Fibroblast of lung (primary cell): ENCODE measurements around the gene ERBB4. TPM values are rescaled to one million over a fixed set of nuclear protein-coding genes. Genes with fewer than 3 reads are reported as not detected.
A peak's percentile ranks its signal among the peaks of the same experiment; 100 is the strongest.

Source experiments
- DNase-seq, 2 donors: peaks; one replicate each; pipeline versions ENCODE4 v3.0.0 to v3.0.0-alpha.2; 2010; ENCODE audit warnings: low read depth in 2 of 2
- H2AFZ ChIP-seq: 2 replicates; pipeline ENCODE4 v1.5.1; 2012; ENCODE audit warnings: low read length, control low read depth, inconsistent platforms
- H3K27ac ChIP-seq: 2 replicates; pipeline ENCODE4 v1.5.1; 2011; ENCODE audit warnings: low read length, control low read depth; ENCODE audit not compliant: insufficient read depth
- H3K27me3 ChIP-seq: 2 replicates; pipeline ENCODE4 v1.5.1; 2011; ENCODE audit warnings: mild to moderate bottlenecking, low read length; ENCODE audit not compliant: control insufficient read depth, insufficient read depth
- H3K36me3 ChIP-seq: 2 replicates; pipeline ENCODE4 v1.5.1; 2011; ENCODE audit warnings: low read length; ENCODE audit not compliant: control insufficient read depth, insufficient read depth
- H3K4me1 ChIP-seq: 2 replicates; pipeline ENCODE4 v1.5.1; 2011; ENCODE audit warnings: low read length; ENCODE audit not compliant: control insufficient read depth, insufficient read depth; ENCODE audit errors: extremely low read depth
- H3K4me2 ChIP-seq: 2 replicates; pipeline ENCODE4 v1.5.1; 2011; ENCODE audit warnings: low read length, control low read depth; ENCODE audit not compliant: insufficient read depth; ENCODE audit errors: extremely low read depth
- H3K4me3 ChIP-seq, 4 experiments: fragments of 200-600 bp in 1 of 4; sonication (generic) in 1 of 4; replicated peaks in 1 of 4; 2 replicates each; pipeline ENCODE4 v1.5.1; 2011 to 2016; ENCODE audit warnings: low read length in 4 of 4, low read depth in 3 of 4, mild to moderate bottlenecking in 3 of 4, control low read depth in 2 of 4, inconsistent platforms in 1 of 4, mixed read lengths in 1 of 4; ENCODE audit not compliant: insufficient read depth in 1 of 4; ENCODE audit errors: control extremely low read depth in 1 of 4
- H3K79me2 ChIP-seq: 2 replicates; pipeline ENCODE4 v1.5.1; 2012; ENCODE audit warnings: mild to moderate bottlenecking, low read length, inconsistent platforms; ENCODE audit not compliant: control insufficient read depth, insufficient read depth
- H3K9ac ChIP-seq: 2 replicates; pipeline ENCODE4 v1.5.1; 2011; ENCODE audit warnings: mild to moderate bottlenecking, low read length, control low read depth; ENCODE audit not compliant: insufficient read depth
- H3K9me3 ChIP-seq: 2 replicates; pipeline ENCODE4 v1.5.1; 2012; ENCODE audit warnings: low read depth, low read length; ENCODE audit not compliant: control insufficient read depth, insufficient read depth
- H4K20me1 ChIP-seq: 2 replicates; pipeline ENCODE4 v1.5.1; 2011; ENCODE audit warnings: low read length; ENCODE audit not compliant: control insufficient read depth, insufficient read depth; ENCODE audit errors: extremely low read depth
- CTCF ChIP-seq, 2 donors: IDR thresholded peaks in 1 of 2; conservative IDR thresholded peaks in 1 of 2; 1 replicate in 1 of 2; 2 replicates in 1 of 2; pipeline ENCODE4 v1.5.1; 2011 to 2012; ENCODE audit warnings: low read length in 2 of 2, control low read depth in 1 of 2, inconsistent platforms in 1 of 2, low read depth in 1 of 2, mild to moderate bottlenecking in 1 of 2
- EZH2 ChIP-seq: IDR thresholded peaks from 2 replicates; pipeline ENCODE4 v1.5.1; 2012; ENCODE audit warnings: low read length, control low read depth, mild to moderate bottlenecking; ENCODE audit errors: missing control alignments
- polyA plus RNA-seq, 2 donors: library from polyadenylated mRNA; depleted of rRNA in 1 of 2; stranded (reverse) in 1 of 2; unstranded in 1 of 2; fragments of >200 nt; gene quantifications; 2 replicates each; pipeline ENCODE4 v1.2.1, GENCODE V29; 2011 to 2012; ENCODE audit warnings: missing spikeins in 1 of 2
- total RNA-seq: library from RNA; depleted of rRNA; stranded (reverse); fragments of >200 nt; gene quantifications from 2 replicates; pipeline ENCODE4 v1.2.1, GENCODE V29; 2014

ERBB4 gene
- total and polyA plus RNA-seq, 2 donors (not counting 1 experiment from before 2014, with no cell fraction given) = 0.08 to 0.17 TPM

- no peaks in the 10 kb centered on the region for H3K36me3 ChIP-seq
- TF ChIP-seq EZH2 (no peak), CTCF (conservative IDR thresholded peaks at IDR 0.05 in 1 of 2, IDR thresholded peaks at IDR 0.05 in 1 of 2; ENCODE audit: low read depth in 1 of 2, low read length in 2 of 2) (no peak)
- H4K20me1 ChIP-seq = no peaks in the 10 kb centered on the region
- no peaks in the 10 kb centered on the region for H3K4me1 ChIP-seq
- no peak overlapping the region for H3K27ac ChIP-seq
- no peak for DNase-seq
- no peak overlapping the region for H3K9ac ChIP-seq
- H3K4me3 ChIP-seq = no peak overlapping the region
- H3K79me2 ChIP-seq = no peaks in the 10 kb centered on the region
- no peak overlapping the region for H3K4me2 ChIP-seq
- no peak overlapping the region for H2AFZ ChIP-seq
- no peaks in the 10 kb centered on the region for H3K9me3 ChIP-seq
- H3K27me3 ChIP-seq = no peaks in the 10 kb centered on the region
Measured at GRCh38 chr2:212186166-212186565, 352.4 kb downstream of the ERBB4 start.

- Histone ChIP-seq H3K4me1 (no peaks in the 10 kb centered on the region), H3K9ac (no peak overlapping the region), H3K36me3 (no peaks in the 10 kb centered on the region), H2AFZ (no peak overlapping the region), H3K27ac (no peak overlapping the region), H3K9me3 (no peaks in the 10 kb centered on the region), H3K79me2 (no peaks in the 10 kb centered on the region), H3K27me3 (no peaks in the 10 kb centered on the region), H3K4me2 (no peak overlapping the region), H3K4me3 (no peak overlapping the region), H4K20me1 (no peaks in the 10 kb centered on the region)
- TF ChIP-seq CTCF (conservative IDR thresholded peaks at IDR 0.05 in 1 of 2, IDR thresholded peaks at IDR 0.05 in 1 of 2; ENCODE audit: low read depth in 1 of 2, low read length in 2 of 2) (no peak), EZH2 (no peak)
- DNase-seq = peak in 1 of 2 donors; percentile 67
Measured at GRCh38 chr2:212181646-212182045, 357.0 kb downstream of the ERBB4 start.

GRCh38 chr2:212180408-212181083 lies 358.1 kb downstream of the ERBB4 start:
- H4K20me1 ChIP-seq = no peaks in the 10 kb centered on the region
- no peak overlapping the region for H2AFZ ChIP-seq
- H3K4me2 ChIP-seq = no peak overlapping the region
- no peak overlapping the region for H3K4me3 ChIP-seq
- no peaks in the 10 kb centered on the region for H3K4me1 ChIP-seq
- no peaks in the 10 kb centered on the region for H3K27me3 ChIP-seq
- no peaks in the 10 kb centered on the region for H3K36me3 ChIP-seq
- TF ChIP-seq CTCF (conservative IDR thresholded peaks at IDR 0.05 in 1 of 2, IDR thresholded peaks at IDR 0.05 in 1 of 2; ENCODE audit: low read depth in 1 of 2, low read length in 2 of 2) (no peak), EZH2 (no peak)
- H3K9ac ChIP-seq = no peak overlapping the region
- no peak for DNase-seq
- H3K79me2 ChIP-seq = no peaks in the 10 kb centered on the region
- no peak overlapping the region for H3K27ac ChIP-seq
- H3K9me3 ChIP-seq = no peaks in the 10 kb centered on the region
